Mammary epithelial cell (primary cell): ENCODE measurements around the gene RASA2.

Experiments
- CTCF ChIP-seq, 2 donors: IDR thresholded peaks in 1 of 2; conservative IDR thresholded peaks in 1 of 2; 2 replicates each; pipeline ENCODE4 v1.5.1; 2011 to 2012; ENCODE audit warnings: inconsistent platforms in 2 of 2, low read length in 2 of 2, mild to moderate bottlenecking in 2 of 2, control low read depth in 1 of 2, low read depth in 1 of 2; ENCODE audit not compliant: insufficient read depth in 1 of 2; ENCODE audit errors: extremely low read depth in 1 of 2
- EZH2 ChIP-seq: IDR thresholded peaks from 2 replicates; pipeline ENCODE4 v1.6.1; 2012; ENCODE audit warnings: low read length, inconsistent platforms, borderline replicate concordance

- TF ChIP-seq CTCF (conservative IDR thresholded peaks at IDR 0.05 in 1 of 2, IDR thresholded peaks at IDR 0.05 in 1 of 2; ENCODE audit: extremely low read depth in 1 of 2, insufficient read depth in 1 of 2, low read depth in 1 of 2, low read length in 2 of 2) (no peak), EZH2 (no peak)
These were observed 174.7 kb downstream of the RASA2 start for GRCh38 chr3:141661229-141662196.
